Right cardiac atrium (tissue), 5 donors: Measurements from ENCODE around the gene ZNF618. TPM values are rescaled to one million over a fixed set of nuclear protein-coding genes. Genes with fewer than 3 reads are reported as not detected.

Experiments used
- ATAC-seq, 2 donors: fragments of 200-7000 bp; cut with Tn5 transposase; one replicate each; pipeline versions ENCODE4 v1.8.0 to v1.9.1; 2020; ENCODE audit warnings: moderate library complexity in 2 of 2, mild to moderate bottlenecking in 1 of 2
- DNase-seq, 3 donors: peaks; one replicate each; pipeline ENCODE4 v3.0.0-alpha.2; 2020
- H3K27ac ChIP-seq: one replicate; pipeline ENCODE4 v1.5.1; 2013; ENCODE audit warnings: mild to moderate bottlenecking, low read length, control low read depth, moderate library complexity
- H3K27me3 ChIP-seq: one replicate; pipeline ENCODE4 v1.6.1; 2013; ENCODE audit not compliant: control insufficient read depth, insufficient read depth
- H3K4me1 ChIP-seq: one replicate; pipeline ENCODE4 v1.6.1; 2013; ENCODE audit warnings: low read length; ENCODE audit not compliant: control insufficient read depth, insufficient read depth
- H3K4me3 ChIP-seq: one replicate; pipeline ENCODE4 v1.5.1; 2013; ENCODE audit warnings: low read length, control low read depth
- H3K9me3 ChIP-seq: one replicate; pipeline ENCODE4 v1.6.1; 2013; ENCODE audit warnings: low read length; ENCODE audit not compliant: control insufficient read depth
- WGBS: extraction: QIAGEN DNeasy Blood & Tissue Kit; methylation state at CpG from one replicate; pipeline ENCODE4 v1.1.7; 2013; 5-methylcytosine and 5-hydroxymethylcytosine counted together
- intact Hi-C, 4 donors: fragments of 100-400 bp; cut with DNase I; formaldehyde crosslinking; loops; one replicate each; pipeline versions ENCODE4 v1.11.0 to v1.14.0; 2022 to 2023
- polyA plus RNA-seq: library from polyadenylated mRNA; stranded (reverse); fragments of 200-250 nt; gene quantifications from one replicate; pipeline ENCODE4 v1.2.3, GENCODE V29; 2013
- total RNA-seq, 4 donors: library from RNA; stranded (reverse); fragmentation: NEBNext Ultra II Directional; extraction: Animal tissue kit (Norgen Biotek cat#: 25700); gene quantifications; one replicate each; pipeline ENCODE4 v1.2.1, GENCODE V29; 2021
- donor health status: healthy with polysubstance abuse.
- donor health status: DM: no; HTN: yes; CAD: no.
- donor health status: DM: no; HTN: no; CAD: no.
- donor health status: DM: no; HTN: yes; CAD: no; lungs with severe emphysema.
- donor health status: DM: yes; HTN: yes; CAD: no.

The ZNF618 gene
- total and polyA plus RNA-seq, 5 donors: 1.4 to 3.3 (median 2.7) TPM

DNA sequence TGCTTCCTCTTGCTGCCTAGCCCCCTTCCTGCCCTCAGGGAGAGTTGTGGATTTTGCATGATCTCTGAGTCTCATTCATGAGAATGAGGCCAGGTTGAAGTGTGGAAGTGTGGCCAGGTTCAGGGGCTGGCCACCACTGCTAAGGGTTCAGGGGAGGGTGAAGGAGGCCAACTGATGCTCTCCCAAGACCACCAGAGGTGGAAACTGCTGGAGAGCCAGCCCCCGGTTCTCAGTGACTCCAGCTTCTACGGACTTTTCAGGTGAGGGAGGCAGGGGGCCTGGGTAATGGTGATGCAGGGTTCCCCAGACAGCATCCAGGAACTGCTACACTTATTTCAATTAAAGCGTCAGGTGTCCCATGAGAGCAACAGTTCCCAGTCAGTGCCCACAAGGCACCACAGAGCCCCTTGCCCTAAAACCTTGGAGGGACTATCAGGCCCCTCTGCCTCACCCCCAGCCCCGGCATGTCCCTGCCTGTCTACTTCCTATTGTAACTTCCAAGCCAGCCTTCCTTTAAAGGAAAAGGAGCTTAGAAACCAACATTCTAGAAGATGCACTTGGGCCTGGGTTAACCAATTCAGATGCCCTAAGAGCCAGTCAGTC, 151.9 kb downstream of the ZNF618 start:
- Histone ChIP-seq H3K27ac (no peak overlapping the region), H3K9me3 (no peaks in the 10 kb centered on the region), H3K4me3 (no peak overlapping the region), H3K27me3 (no peaks in the 10 kb centered on the region), H3K4me1 (no peaks in the 10 kb centered on the region)
- DNase-seq (no peak), ATAC-seq (no peak)
- intact Hi-C loops: no loop called here
- 91% methylated on average over 4 of the region's 4 CpGs for WGBS

DNA sequence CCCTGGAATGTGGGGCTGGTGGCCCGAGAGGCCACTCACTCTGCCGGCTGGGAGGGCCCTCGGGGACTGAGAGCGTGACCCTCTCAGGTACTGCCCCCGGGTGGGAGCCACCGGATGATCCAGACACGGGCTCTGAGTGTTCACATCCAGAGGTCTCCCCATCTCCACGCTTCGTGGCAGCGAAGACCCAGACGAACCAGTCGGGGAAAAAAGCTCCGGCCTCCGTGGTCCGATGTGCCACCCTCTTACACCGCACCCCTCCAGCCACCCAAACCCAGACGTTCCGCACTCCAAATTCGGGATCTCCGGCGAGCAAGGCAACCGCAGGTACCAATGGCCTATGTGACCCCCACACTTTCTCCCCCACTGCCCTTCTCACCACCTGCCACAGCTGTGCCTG, 152.5 kb downstream of the ZNF618 start:
- no peak overlapping the region for H3K27ac ChIP-seq
- H3K4me3 ChIP-seq: no peak overlapping the region
- DNase-seq (no peak), ATAC-seq (no peak)
- no peaks in the 10 kb centered on the region for H3K4me1 ChIP-seq
- H3K9me3 ChIP-seq: no peaks in the 10 kb centered on the region
- H3K27me3 ChIP-seq: no peaks in the 10 kb centered on the region
- intact Hi-C loops: no loop called here
- WGBS: 96% methylated on average over 22 of the region's 22 CpGs

DNA sequence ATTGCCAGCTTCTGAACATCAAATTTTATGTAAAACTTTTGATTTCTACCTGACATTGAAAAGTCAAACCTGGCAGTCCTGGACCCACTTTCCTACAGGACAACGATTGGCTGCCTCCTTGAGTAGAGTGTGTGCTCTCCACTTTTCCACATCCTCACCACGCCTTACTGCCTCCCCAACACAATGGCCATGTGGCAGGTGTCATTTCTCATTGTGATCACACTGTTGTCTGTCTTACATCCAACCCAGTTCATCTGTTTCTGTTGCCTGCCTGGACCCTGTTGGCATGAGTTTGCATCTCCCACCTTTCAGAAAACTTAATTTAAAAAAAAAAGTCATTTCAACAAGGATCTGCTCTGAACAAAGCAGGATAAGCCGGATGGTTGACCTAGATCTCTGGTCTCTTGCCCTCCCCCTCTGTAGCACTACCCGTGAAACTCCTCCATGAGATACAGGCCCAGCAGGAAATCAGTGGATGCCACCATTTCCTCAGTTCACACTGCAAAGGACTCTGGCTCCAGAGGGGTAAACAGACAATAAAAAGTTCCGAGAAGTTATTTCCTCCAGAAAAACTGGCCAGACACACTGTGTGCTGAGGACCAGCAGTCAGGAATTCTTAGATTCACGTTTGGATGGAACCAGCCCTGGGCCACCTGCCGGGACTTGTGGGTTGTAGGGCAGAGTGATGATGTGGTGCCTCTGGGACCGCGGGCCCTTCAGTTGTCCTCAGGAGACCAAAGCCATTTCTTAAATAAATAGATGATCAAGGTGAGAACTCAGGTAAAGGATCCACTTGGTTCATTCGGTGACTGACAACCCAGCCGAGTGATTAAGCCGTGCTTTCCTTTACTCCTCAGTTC, 153.4 kb downstream of the ZNF618 start:
- no peaks in the 10 kb centered on the region for H3K4me1 ChIP-seq
- 82% methylated on average over 12 of the region's 12 CpGs for WGBS
- no peak for DNase-seq
- no peaks in the 10 kb centered on the region for H3K9me3 ChIP-seq
- no peak overlapping the region for H3K27ac ChIP-seq
- intact Hi-C loops: loop anchor here (5.0 to 10.0 kb wide), 4 partner anchors 145 to 345 kb away; no protein-coding TSS in a partner anchor
- no peak for ATAC-seq
- H3K27me3 ChIP-seq: no peaks in the 10 kb centered on the region
- no peak overlapping the region for H3K4me3 ChIP-seq

DNA sequence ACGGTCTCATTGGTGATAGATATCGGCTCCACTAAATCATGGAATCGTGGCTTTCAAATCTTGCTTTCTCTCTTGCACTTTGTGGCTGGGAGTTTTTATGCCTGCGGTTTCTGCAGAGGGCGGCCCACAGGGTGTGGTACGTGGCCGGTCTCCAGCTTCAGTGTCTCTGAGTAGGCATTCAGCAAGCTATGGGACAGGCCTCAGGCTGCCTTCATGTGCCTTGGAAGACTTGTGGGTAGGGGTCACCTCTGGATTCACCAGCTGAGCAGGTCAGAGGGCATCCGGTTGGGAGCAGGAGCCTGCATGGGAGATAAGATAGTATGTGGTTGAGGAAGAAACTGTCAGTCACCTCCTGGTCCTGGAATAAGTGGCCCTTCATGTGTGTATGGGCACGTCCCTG, 154.3 kb downstream of the ZNF618 start:
- Histone ChIP-seq H3K4me1 (no peaks in the 10 kb centered on the region), H3K27ac (no peak overlapping the region), H3K9me3 (no peaks in the 10 kb centered on the region), H3K27me3 (no peaks in the 10 kb centered on the region), H3K4me3 (no peak overlapping the region)
- ATAC-seq: no peak
- DNase-seq: no peak
- intact Hi-C loops: loop anchor here (5.0 to 10.0 kb wide), 4 partner anchors 146 to 346 kb away; no protein-coding TSS in a partner anchor
- 91% methylated on average over 9 of the region's 9 CpGs for WGBS

DNA sequence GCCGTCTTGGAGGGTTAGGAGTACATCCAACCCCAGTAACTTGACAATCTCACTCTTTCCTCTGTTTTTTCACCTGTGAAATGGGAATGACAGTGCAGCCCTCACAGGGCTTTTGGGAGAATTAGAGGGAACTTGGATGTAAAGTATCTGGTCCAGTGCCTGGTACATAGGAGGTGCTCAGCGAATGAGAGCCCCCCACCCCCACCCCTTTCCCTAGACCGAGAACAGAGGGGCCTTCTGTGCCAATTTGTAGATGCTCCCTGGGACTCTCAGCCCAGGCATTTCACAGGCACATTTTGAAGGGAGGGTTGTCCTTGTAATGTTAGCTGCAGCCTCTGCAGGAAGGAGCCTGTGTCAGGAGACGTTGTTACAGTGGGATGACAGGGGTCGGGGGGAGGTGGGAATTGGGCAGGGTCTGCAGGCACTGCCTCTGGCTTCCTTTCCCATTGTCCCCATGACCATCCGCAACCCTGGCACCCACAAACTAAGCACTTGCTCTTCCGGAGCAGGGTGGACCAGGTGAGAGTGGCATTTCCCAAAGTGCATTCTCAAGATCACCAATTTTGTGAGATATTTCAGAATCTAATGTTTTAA, 155.0 kb downstream of the ZNF618 start:
- ATAC-seq: no peak
- no peak for DNase-seq

DNA sequence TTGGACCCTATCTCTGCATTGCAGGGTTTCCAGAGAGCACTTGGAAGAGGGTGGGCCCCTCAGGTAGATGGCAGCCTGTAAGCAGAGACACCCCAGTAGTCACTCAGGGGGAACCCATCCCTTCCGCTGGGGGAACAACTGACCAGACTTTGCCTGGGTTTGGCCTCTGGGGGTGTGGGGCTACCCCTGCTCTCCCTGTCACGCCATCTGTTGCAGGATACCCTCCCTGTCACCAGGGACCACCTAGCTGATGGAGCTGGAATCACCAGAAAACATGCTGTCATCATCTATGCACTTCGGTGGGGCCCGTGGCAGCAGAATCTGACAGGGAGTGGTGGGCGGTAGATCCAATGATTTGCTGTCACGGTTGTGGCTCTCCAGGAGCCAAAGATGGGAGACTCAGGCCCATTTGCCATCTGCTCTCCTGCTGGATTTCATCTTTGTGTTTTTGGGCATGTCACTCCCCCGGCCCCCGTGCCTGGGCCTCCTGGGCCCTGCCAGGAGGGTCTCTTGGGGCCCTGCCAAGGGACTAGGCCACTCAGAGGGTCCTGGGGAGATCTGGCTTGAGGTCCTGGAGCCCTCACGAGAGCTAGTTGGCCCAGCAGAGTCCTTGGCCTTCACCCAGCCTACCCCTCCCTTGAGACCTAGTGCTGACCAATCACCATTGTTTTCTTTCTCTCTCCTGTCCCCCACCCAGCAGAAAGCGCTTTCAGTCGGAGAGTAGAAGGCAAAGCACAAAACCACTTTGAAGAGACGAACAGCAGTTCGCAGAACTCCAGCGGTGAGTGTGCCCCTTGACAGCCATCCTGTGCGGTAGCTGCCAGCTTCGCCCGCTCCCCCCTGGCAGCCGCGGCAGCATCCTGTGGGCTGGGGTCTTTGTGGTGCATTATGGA, 156.1 kb downstream of the ZNF618 start:
- no peaks in the 10 kb centered on the region for H3K27me3 ChIP-seq
- no peak overlapping the region for H3K4me3 ChIP-seq
- WGBS: 75% methylated on average over 19 of the region's 19 CpGs
- ATAC-seq (no peak), DNase-seq (peak in 2 of 3 donors; percentile 39 to 70)
- no peak overlapping the region for H3K27ac ChIP-seq
- H3K4me1 ChIP-seq: no peaks in the 10 kb centered on the region
- no peaks in the 10 kb centered on the region for H3K9me3 ChIP-seq
- intact Hi-C loops: loop anchor here (2.0 to 10.0 kb wide), 5 partner anchors 147 to 347 kb away; no protein-coding TSS in a partner anchor

More for the DNA sequence above, 155.0 kb downstream of the ZNF618 start:
- Histone ChIP-seq H3K27ac (no peak overlapping the region), H3K4me1 (no peaks in the 10 kb centered on the region), H3K9me3 (no peaks in the 10 kb centered on the region), H3K4me3 (no peak overlapping the region), H3K27me3 (no peaks in the 10 kb centered on the region)
- intact Hi-C loops: loop anchor here (5.0 to 10.0 kb wide), 4 partner anchors 146 to 346 kb away; no protein-coding TSS in a partner anchor
- WGBS: 88% methylated on average over 7 of the region's 7 CpGs

DNA sequence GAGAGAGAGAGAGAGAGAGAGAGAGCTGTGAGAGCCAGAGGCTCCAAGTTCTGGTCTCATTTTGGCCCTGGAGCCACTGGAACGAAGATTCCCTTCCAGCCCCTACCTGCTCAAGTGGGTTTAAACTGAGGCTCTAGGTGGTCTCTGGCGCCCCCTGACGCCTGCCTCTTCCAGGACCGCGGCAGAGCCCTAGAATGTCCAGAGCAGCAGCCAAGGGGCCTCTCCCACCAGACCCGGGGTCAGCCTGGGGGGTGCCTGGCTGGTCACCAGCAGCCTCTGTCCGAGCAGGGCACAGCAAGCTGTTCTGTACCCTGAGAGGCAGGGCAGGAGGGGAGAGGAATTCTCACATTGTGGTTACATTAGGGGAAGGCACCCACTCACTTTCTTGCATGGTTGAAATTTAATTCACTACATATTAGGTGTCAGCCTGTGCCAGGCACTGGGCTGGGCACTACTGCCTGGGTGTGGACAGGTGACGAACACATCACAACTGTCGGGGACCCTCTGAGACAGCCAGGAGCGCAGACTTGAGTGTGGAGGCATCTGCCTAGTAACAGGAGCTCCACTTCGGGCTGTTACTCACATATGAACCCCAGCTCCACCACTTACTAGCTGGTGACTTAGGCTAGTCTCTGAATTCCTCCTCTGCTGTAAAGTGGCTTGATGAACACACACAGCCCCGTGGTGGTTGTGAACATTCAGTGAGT, 157.4 kb downstream of the ZNF618 start:
- peak; percentile 43 to 81 (median 79) for DNase-seq

DNA sequence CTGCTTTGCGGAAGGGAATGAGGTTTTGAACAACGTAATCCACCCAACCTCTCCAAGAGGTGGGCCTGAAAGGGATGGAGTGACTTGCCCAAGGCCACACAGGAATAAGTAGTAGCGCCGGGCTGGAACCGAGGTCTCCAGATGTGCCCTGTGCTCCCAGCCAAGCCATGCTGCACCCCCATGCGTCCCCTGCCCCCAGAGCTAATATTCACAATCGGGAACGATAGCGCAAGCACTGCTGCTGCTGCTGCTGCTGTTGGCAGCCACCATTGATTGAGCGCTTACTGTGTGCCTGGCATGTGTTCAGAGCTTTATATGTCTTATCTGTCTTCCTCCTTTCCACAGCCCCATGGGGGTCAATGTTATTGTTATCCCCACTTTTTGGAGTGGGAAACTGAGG, 158.1 kb downstream of the ZNF618 start:
- Histone ChIP-seq H3K4me3 (no peak overlapping the region), H3K4me1 (no peaks in the 10 kb centered on the region), H3K27me3 (no peaks in the 10 kb centered on the region), H3K9me3 (no peaks in the 10 kb centered on the region), H3K27ac (no peak overlapping the region)
- no peak for ATAC-seq
- intact Hi-C loops: loop anchor here (5.0 to 10.0 kb wide), 4 partner anchors 149 to 349 kb away; no protein-coding TSS in a partner anchor
- 95% methylated on average over 10 of the region's 10 CpGs for WGBS
- DNase-seq: no peak

More for the DNA sequence above, 157.4 kb downstream of the ZNF618 start:
- WGBS: 61% methylated on average over 12 of the region's 12 CpGs
- H3K4me3 ChIP-seq: no peak overlapping the region
- no peaks in the 10 kb centered on the region for H3K27me3 ChIP-seq
- H3K4me1 ChIP-seq: no peaks in the 10 kb centered on the region
- no peaks in the 10 kb centered on the region for H3K9me3 ChIP-seq
- H3K27ac ChIP-seq: no peak overlapping the region
- peak; percentile 57 to 63 for ATAC-seq
- intact Hi-C loops: loop anchor here (2.0 to 10.0 kb wide), 5 partner anchors 149 to 349 kb away; no protein-coding TSS in a partner anchor

DNA sequence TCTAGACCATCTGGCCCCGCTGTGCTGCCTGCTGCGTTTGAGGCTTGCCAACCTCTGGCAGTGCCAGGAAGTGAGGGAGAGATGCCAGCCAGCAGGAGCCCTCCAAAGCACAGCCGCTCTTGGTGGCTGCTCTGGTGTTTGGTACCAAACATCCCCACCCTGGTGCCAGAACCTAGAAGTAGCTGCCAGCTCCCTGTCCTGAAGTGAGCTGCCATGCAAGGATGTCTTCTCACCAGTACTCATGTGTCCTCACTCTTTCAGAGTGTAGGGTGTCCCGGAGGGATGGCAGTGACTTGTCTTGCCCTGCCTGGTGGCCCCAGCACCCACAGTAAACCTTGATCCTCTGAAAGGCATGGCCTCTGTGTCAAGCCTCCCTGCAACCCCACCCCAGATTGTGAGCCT, 158.6 kb downstream of the ZNF618 start:
- Histone ChIP-seq H3K27me3 (no peaks in the 10 kb centered on the region), H3K4me3 (no peak overlapping the region), H3K27ac (no peak overlapping the region), H3K4me1 (no peaks in the 10 kb centered on the region), H3K9me3 (no peaks in the 10 kb centered on the region)
- ATAC-seq: no peak
- intact Hi-C loops: loop anchor here (5.0 to 10.0 kb wide), 4 partner anchors 150 to 350 kb away; no protein-coding TSS in a partner anchor
- DNase-seq: no peak
- 83% methylated on average over 4 of the region's 4 CpGs for WGBS
